HG03575 (cell line): ENCODE measurements around the gene PLEKHG4.
A peak's percentile ranks its signal among the peaks of the same experiment; 100 is the strongest.

Experiments
- ATAC-seq: cut with Tn5 transposase; IDR thresholded peaks from one replicate; pipeline ENCODE4 v1.9.1; 2021; ENCODE audit not compliant: unreplicated experiment, insufficient number of reproducible peaks, low FRiP score; ENCODE audit errors: extremely low read depth

Gene PLEKHG4

GRCh38 chr16:67305216-67306071, 26.1 kb downstream of the PLEKHG4 start:
- ATAC-seq = no peak

- no peak for ATAC-seq
Observed at GRCh38 chr16:67310561-67310960, 31.2 kb downstream of the PLEKHG4 start.

GRCh38 chr16:67311607-67312488, 32.5 kb downstream of the PLEKHG4 start:
- ATAC-seq = peak; percentile 53

GRCh38 chr16:67312719-67313118, 33.4 kb downstream of the PLEKHG4 start:
- no peak for ATAC-seq

- no peak for ATAC-seq
Observed at GRCh38 chr16:67317853-67318252, 38.5 kb downstream of the PLEKHG4 start.

- ATAC-seq = no peak
Observed at GRCh38 chr16:67326115-67326471, 46.8 kb downstream of the PLEKHG4 start.

GRCh38 chr16:67326472-67327309, 47.4 kb downstream of the PLEKHG4 start, which contains the start of the genes KCTD19 and LRRC36:
Gene KCTD19, minus strand, starts transcription at chr16:67326741. Its CDS starts 34 bp downstream, at chr16:67326707.
Gene LRRC36, plus strand, starts transcription at chr16:67326815. Its CDS starts 48 bp downstream, at chr16:67326863.
- no peak for ATAC-seq

GRCh38 chr16:67327743-67328142, 48.4 kb downstream of the PLEKHG4 start:
- ATAC-seq = no peak

GRCh38 chr16:67329901-67330300, 50.6 kb downstream of the PLEKHG4 start:
- ATAC-seq = no peak

GRCh38 chr16:67333315-67333714, 54.0 kb downstream of the PLEKHG4 start:
- ATAC-seq = no peak

- ATAC-seq = no peak
Observed at GRCh38 chr16:67336116-67336515, 56.8 kb downstream of the PLEKHG4 start.

GRCh38 chr16:67336648-67337047, 57.3 kb downstream of the PLEKHG4 start:
- no peak for ATAC-seq
